IMR-90 (cell line): ENCODE measurements around the gene DLL4. TPM values are rescaled to one million over a fixed set of nuclear protein-coding genes. Genes with fewer than 3 reads are reported as not detected.

Experiments used
- ATAC-seq: fragments of 200-7000 bp; cut with Tn5 transposase; 2 replicates; pipeline ENCODE4 v1.9.1; 2020; ENCODE audit warnings: low read depth, mild to moderate bottlenecking, moderate library complexity
- BruUV-seq: library from RNA; stranded (reverse); fragments of 400-500 nt; replicated peaks from 2 replicates; lab custom pipeline; 2021; lab: Mats Ljungman, UMichigan
- CTCF ChIA-PET: fragments of 300-600 bp; formaldehyde crosslinking; extraction: SDS; loops from one replicate; lab custom pipeline; 2021; ENCODE audit warnings: antibody characterized with exemption; lab: Yijun Ruan, JAX
- POLR2A ChIA-PET: fragments of 300-600 bp; sonication (Branson Sonifier 250); formaldehyde crosslinking; loops from one replicate; lab custom pipeline; 2022; ENCODE audit warnings: antibody characterized with exemption; ENCODE audit not compliant: unreplicated experiment; lab: Charles Lee
- DNase-seq: peaks from one replicate; pipeline ENCODE4 v3.0.0; 2013
- H2AFZ ChIP-seq: replicated peaks from 2 replicates; pipeline ENCODE3; 2013; ENCODE audit warnings: low read length, mild to moderate bottlenecking; ENCODE audit not compliant: poor library complexity
- H2AK5ac ChIP-seq: 2 replicates; pipeline ENCODE4 v1.6.1; 2013; ENCODE audit warnings: low read depth, low read length, inconsistent platforms
- H2AK9ac ChIP-seq: replicated peaks from 2 replicates; pipeline ENCODE3; 2013; ENCODE audit warnings: mild to moderate bottlenecking, low read depth, low read length, moderate library complexity; ENCODE audit not compliant: poor library complexity
- H2BK120ac ChIP-seq: 2 replicates; pipeline ENCODE4 v1.6.1; 2013; ENCODE audit warnings: low read depth, low read length, inconsistent platforms
- H2BK15ac ChIP-seq: 3 replicates; pipeline ENCODE4 v1.6.1; 2013; ENCODE audit warnings: low read depth, low read length, inconsistent platforms
- H2BK20ac ChIP-seq: 2 replicates; pipeline ENCODE4 v1.6.1; 2013; ENCODE audit warnings: low read depth, mild to moderate bottlenecking, inconsistent platforms, low read length, moderate library complexity
- H2BK5ac ChIP-seq: 2 replicates; pipeline ENCODE4 v1.6.1; 2013; ENCODE audit warnings: mild to moderate bottlenecking, low read depth, low read length, inconsistent platforms; ENCODE audit not compliant: poor library complexity, severe bottlenecking
- H3K14ac ChIP-seq: replicated peaks from 2 replicates; pipeline ENCODE4 v1.6.1; 2013; ENCODE audit warnings: low read depth, low read length, inconsistent platforms
- H3K18ac ChIP-seq: 2 replicates; pipeline ENCODE4 v1.6.1; 2013; ENCODE audit warnings: low read depth, low read length, control low read depth
- H3K23ac ChIP-seq: 2 replicates; pipeline ENCODE4 v1.6.1; 2013; ENCODE audit warnings: low read depth, low read length, inconsistent platforms
- H3K27ac ChIP-seq: 2 replicates; pipeline ENCODE4 v1.5.1; 2013; ENCODE audit warnings: mild to moderate bottlenecking, control low read depth, low read length; ENCODE audit not compliant: insufficient read depth
- H3K27me3 ChIP-seq: 2 replicates; pipeline ENCODE4 v1.6.1; 2013; ENCODE audit warnings: low read length; ENCODE audit not compliant: control insufficient read depth, insufficient read depth
- H3K36me3 ChIP-seq: 2 replicates; pipeline ENCODE4 v1.6.1; 2013; ENCODE audit warnings: low read length, mixed read lengths; ENCODE audit not compliant: control insufficient read depth, insufficient read depth
- H3K4ac ChIP-seq: 2 replicates; pipeline ENCODE4 v1.6.1; 2013; ENCODE audit warnings: low read depth, low read length, inconsistent platforms
- H3K4me1 ChIP-seq: 2 replicates; pipeline ENCODE4 v1.6.1; 2013; ENCODE audit warnings: low read length, mixed read lengths; ENCODE audit not compliant: control insufficient read depth, insufficient read depth
- H3K4me2 ChIP-seq: 2 replicates; pipeline ENCODE4 v1.6.1; 2013; ENCODE audit warnings: low read depth, mild to moderate bottlenecking, control low read depth, low read length, moderate library complexity
- H3K4me3 ChIP-seq: 2 replicates; pipeline ENCODE4 v1.5.1; 2013; ENCODE audit warnings: low read depth, mild to moderate bottlenecking, control low read depth, low read length, moderate library complexity; ENCODE audit not compliant: insufficient read depth
- H3K56ac ChIP-seq: 2 replicates; pipeline ENCODE4 v1.6.1; 2013; ENCODE audit warnings: low read length, inconsistent platforms; ENCODE audit not compliant: insufficient read depth; ENCODE audit errors: extremely low read depth
- H3K79me1 ChIP-seq, 2 experiments: 2 replicates each; pipeline ENCODE4 v1.6.1; 2013; ENCODE audit warnings: low read length in 2 of 2, inconsistent platforms in 1 of 2, low read depth in 1 of 2
- H3K9ac ChIP-seq: 2 replicates; pipeline ENCODE4 v1.6.1; 2013; ENCODE audit warnings: low read depth, low read length, control low read depth
- H3K9me1 ChIP-seq: 2 replicates; pipeline ENCODE4 v1.6.1; 2013; ENCODE audit warnings: low read length, inconsistent platforms; ENCODE audit not compliant: insufficient read depth
- H3K9me3 ChIP-seq: 2 replicates; pipeline ENCODE4 v1.6.1; 2013; ENCODE audit warnings: low read length; ENCODE audit not compliant: control insufficient read depth, insufficient read depth
- H4K20me1 ChIP-seq: 2 replicates; pipeline ENCODE4 v1.6.1; 2013; ENCODE audit warnings: low read length, inconsistent platforms; ENCODE audit not compliant: insufficient read depth
- H4K5ac ChIP-seq: 2 replicates; pipeline ENCODE4 v1.6.1; 2013; ENCODE audit warnings: mild to moderate bottlenecking, low read depth, low read length, control low read depth
- H4K8ac ChIP-seq, 2 experiments: 2 replicates each; pipeline ENCODE4 v1.6.1; 2013; ENCODE audit warnings: low read depth in 2 of 2, low read length in 2 of 2, control low read depth in 1 of 2, inconsistent platforms in 1 of 2
- H4K91ac ChIP-seq: 2 replicates; pipeline ENCODE4 v1.6.1; 2013; ENCODE audit warnings: low read depth, low read length, inconsistent platforms; ENCODE audit not compliant: insufficient read depth
- BHLHE40 ChIP-seq: fragments of 150-350 bp; IDR thresholded peaks from 2 replicates; pipeline ENCODE4 v1.6.1; 2016; ENCODE audit warnings: mild to moderate bottlenecking, low read depth, low read length
- CEBPB ChIP-seq: IDR thresholded peaks from 2 replicates; pipeline ENCODE4 v1.6.1; 2012; ENCODE audit warnings: low read depth, low read length, improper control_type of control experiment
- CHD1 ChIP-seq: IDR thresholded peaks from 2 replicates; pipeline ENCODE4 v1.6.1; 2012; ENCODE audit warnings: low read depth, low read length, improper control_type of control experiment
- FOS ChIP-seq: fragments of 150-350 bp; IDR thresholded peaks from 2 replicates; pipeline ENCODE4 v1.6.1; 2016; ENCODE audit warnings: low read depth, low read length
- MAFK ChIP-seq: IDR thresholded peaks from 2 replicates; pipeline ENCODE4 v1.6.1; 2012; ENCODE audit warnings: low read depth, low read length, improper control_type of control experiment
- MAZ ChIP-seq: IDR thresholded peaks from 2 replicates; pipeline ENCODE4 v1.6.1; 2012; ENCODE audit warnings: low read depth, mild to moderate bottlenecking, low read length, improper control_type of control experiment, moderate library complexity, borderline replicate concordance
- NFE2L2 ChIP-seq: fragments of 150-350 bp; IDR thresholded peaks from 2 replicates; pipeline ENCODE4 v1.6.1; 2016; ENCODE audit warnings: low read depth, mild to moderate bottlenecking, low read length
- POLR2A ChIP-seq: IDR thresholded peaks from 2 replicates; pipeline ENCODE4 v1.6.1; 2012; ENCODE audit warnings: mild to moderate bottlenecking, low read depth, low read length
- RAD21 ChIP-seq: IDR thresholded peaks from 2 replicates; pipeline ENCODE4 v1.6.1; 2012; ENCODE audit warnings: low read length, improper control_type of control experiment
- RCOR1 ChIP-seq: IDR thresholded peaks from 2 replicates; pipeline ENCODE4 v1.6.1; 2012; ENCODE audit warnings: mild to moderate bottlenecking, low read length, improper control_type of control experiment; ENCODE audit not compliant: insufficient replicate concordance
- RFX5 ChIP-seq: IDR thresholded peaks from 2 replicates; pipeline ENCODE4 v1.8.0; 2012; ENCODE audit warnings: low read depth, mild to moderate bottlenecking, low read length, moderate library complexity
- WGBS, 2 experiments: methylation state at CpG; one replicate each; pipeline versions ENCODE4 v1.1.5 to v1.1.7; 2013; ENCODE audit warnings: missing lambda C conversion rate in 2 of 2; ENCODE audit not compliant: insufficient read length in 1 of 2; ENCODE audit errors: extremely low coverage in 2 of 2; 5-methylcytosine and 5-hydroxymethylcytosine counted together
- dilution Hi-C: fragments of 300-500 bp; cut with HindIII; formaldehyde crosslinking; loops from one replicate; pipeline ENCODE4 v1.14.3; 2018; ENCODE audit warnings: low sequenced_read_pairs; ENCODE audit not compliant: unreplicated experiment
- in situ Hi-C: fragments of 300-500 bp; cut with MboI; formaldehyde crosslinking; loops from 3 replicates; pipeline ENCODE4 v1.14.3; 2019; ENCODE audit warnings: low sequenced_read_pairs, inconsistent platforms, mixed read lengths
- intact Hi-C: fragments of 100-400 bp; cut with micrococcal nuclease; formaldehyde crosslinking; loops from 2 replicates; pipeline ENCODE4 v1.10.0; 2022
- polyA plus RNA-seq, 3 experiments: library from polyadenylated mRNA; depleted of rRNA; stranded (reverse); fragments of >200 nt; gene quantifications; 2 replicates each; pipeline ENCODE4 v1.2.3, GENCODE V29; 2012; ENCODE audit warnings: low replicate concordance in 1 of 3
- total RNA-seq: library from RNA; depleted of rRNA; stranded (reverse); fragments of >200 nt; gene quantifications from 2 replicates; pipeline ENCODE4 v1.2.3, GENCODE V29; 2012
- TF ChIP-seq, protein P1 (sequence below): fragments of 150-350 bp; IDR thresholded peaks from 2 replicates; pipeline ENCODE4 v1.6.1; 2016; ENCODE audit warnings: low read depth, mild to moderate bottlenecking, low read length, moderate library complexity, borderline replicate concordance
- TF ChIP-seq, protein P2 (sequence below): conservative IDR thresholded peaks from 2 replicates; pipeline ENCODE4 v1.5.1; 2012; ENCODE audit warnings: mild to moderate bottlenecking, low read depth, low read length, improper control_type of control experiment
- TF ChIP-seq, protein P3 (sequence below): fragments of 150-350 bp; IDR thresholded peaks from 2 replicates; pipeline ENCODE4 v1.6.1; 2017; ENCODE audit warnings: mild to moderate bottlenecking, antibody characterized with exemption, low read length, low read depth

DLL4 gene
- total and polyA plus RNA-seq, 2 of the 4 experiments (the other 2 are of a cell fraction): 1.8 to 3.4 TPM

GRCh38 chr15:40942878-40943277 is 13.7 kb downstream of the DLL4 start:
- Histone ChIP-seq H4K5ac (peak overlapping the region; percentile 80; the same call in 1 of the 2 replicates), H3K36me3 (peaks cover 4% of the 10 kb centered on the region), H2BK120ac (peak overlapping the region; percentile 64), H3K18ac (no peak overlapping the region), H3K4me2 (peak overlapping the region; percentile 63; the same call in 1 of the 2 replicates), H2BK15ac (peak overlapping the region; percentile 97; the same call in 1 of the 3 replicates), H3K9me1 (peaks cover 14% of the 10 kb centered on the region), H3K4me1 (peaks cover 13% of the 10 kb centered on the region), H3K23ac (peak overlapping the region; percentile 82; the same call in 1 of the 2 replicates), H3K9me3 (no peaks in the 10 kb centered on the region), H2AFZ (no peak overlapping the region), H3K4me3 (no peak overlapping the region), H2BK20ac (peak overlapping the region; percentile 33; the same call in 1 of the 2 replicates), H3K9ac (peak overlapping the region; percentile 54; the same call in 1 of the 2 replicates), H3K4ac (peak overlapping the region; percentile 87), H4K91ac (peak overlapping the region; percentile 80), H2AK9ac (peak overlapping the region; percentile 98), H3K27ac (no peak overlapping the region; the same call in 1 of the 2 replicates), H3K14ac (peak overlapping the region; percentile 94), H4K20me1 (no peaks in the 10 kb centered on the region; the same call in 1 of the 2 replicates), H3K56ac (no peak overlapping the region; the same call in 1 of the 2 replicates), H3K79me1 (peaks cover 14 to 23% of the 10 kb centered on the region in 2 experiments; a peak in 3 of 4 replicates), H4K8ac (peak overlapping the region; percentile 90 to 92; a peak in 3 of 4 replicates), H2BK5ac (peak overlapping the region; percentile 83), H2AK5ac (peak overlapping the region; percentile 92), H3K27me3 (no peaks in the 10 kb centered on the region)
- in situ Hi-C loops: loop anchor here (5.0 kb wide), 1 partner anchor 79 kb away; no protein-coding TSS in a partner anchor
- WGBS, 2 experiments: 100% methylated on average over 6 of the region's 12 CpGs; no CpG with 5 or more reads in 1 of the 2 experiments
- dilution Hi-C loops: no loop called here
- ATAC-seq (no peak), DNase-seq (no peak)
- no TSS peak for BruUV-seq
- intact Hi-C loops: loop anchor here (1.0 to 5.0 kb wide), 2 partner anchors 39 to 79 kb away; no protein-coding TSS in a partner anchor
- CTCF ChIA-PET: interaction anchor here (0.9 to 3.6 kb wide), 7 partner anchors 10 to 81 kb away, joined by 3 to 39 read pairs (median 12); partner anchors contain the start of genes CHAC1 and DLL4
- no peak for TF ChIP-seq BHLHE40
- no peak for TF ChIP-seq MAZ
- TF ChIP-seq NFE2L2: no peak
- TF ChIP-seq, protein P1, sequence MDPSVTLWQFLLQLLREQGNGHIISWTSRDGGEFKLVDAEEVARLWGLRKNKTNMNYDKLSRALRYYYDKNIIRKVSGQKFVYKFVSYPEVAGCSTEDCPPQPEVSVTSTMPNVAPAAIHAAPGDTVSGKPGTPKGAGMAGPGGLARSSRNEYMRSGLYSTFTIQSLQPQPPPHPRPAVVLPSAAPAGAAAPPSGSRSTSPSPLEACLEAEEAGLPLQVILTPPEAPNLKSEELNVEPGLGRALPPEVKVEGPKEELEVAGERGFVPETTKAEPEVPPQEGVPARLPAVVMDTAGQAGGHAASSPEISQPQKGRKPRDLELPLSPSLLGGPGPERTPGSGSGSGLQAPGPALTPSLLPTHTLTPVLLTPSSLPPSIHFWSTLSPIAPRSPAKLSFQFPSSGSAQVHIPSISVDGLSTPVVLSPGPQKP: no peak
- no peak for TF ChIP-seq CEBPB
- no peak for TF ChIP-seq RFX5
- TF ChIP-seq CHD1: no peak
- TF ChIP-seq POLR2A: no peak
- no peak for TF ChIP-seq FOS
- TF ChIP-seq RAD21: no peak
- TF ChIP-seq RCOR1: no peak
- no peak for TF ChIP-seq MAFK
- TF ChIP-seq, protein P2, sequence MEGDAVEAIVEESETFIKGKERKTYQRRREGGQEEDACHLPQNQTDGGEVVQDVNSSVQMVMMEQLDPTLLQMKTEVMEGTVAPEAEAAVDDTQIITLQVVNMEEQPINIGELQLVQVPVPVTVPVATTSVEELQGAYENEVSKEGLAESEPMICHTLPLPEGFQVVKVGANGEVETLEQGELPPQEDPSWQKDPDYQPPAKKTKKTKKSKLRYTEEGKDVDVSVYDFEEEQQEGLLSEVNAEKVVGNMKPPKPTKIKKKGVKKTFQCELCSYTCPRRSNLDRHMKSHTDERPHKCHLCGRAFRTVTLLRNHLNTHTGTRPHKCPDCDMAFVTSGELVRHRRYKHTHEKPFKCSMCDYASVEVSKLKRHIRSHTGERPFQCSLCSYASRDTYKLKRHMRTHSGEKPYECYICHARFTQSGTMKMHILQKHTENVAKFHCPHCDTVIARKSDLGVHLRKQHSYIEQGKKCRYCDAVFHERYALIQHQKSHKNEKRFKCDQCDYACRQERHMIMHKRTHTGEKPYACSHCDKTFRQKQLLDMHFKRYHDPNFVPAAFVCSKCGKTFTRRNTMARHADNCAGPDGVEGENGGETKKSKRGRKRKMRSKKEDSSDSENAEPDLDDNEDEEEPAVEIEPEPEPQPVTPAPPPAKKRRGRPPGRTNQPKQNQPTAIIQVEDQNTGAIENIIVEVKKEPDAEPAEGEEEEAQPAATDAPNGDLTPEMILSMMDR: no peak
- TF ChIP-seq, protein P3, sequence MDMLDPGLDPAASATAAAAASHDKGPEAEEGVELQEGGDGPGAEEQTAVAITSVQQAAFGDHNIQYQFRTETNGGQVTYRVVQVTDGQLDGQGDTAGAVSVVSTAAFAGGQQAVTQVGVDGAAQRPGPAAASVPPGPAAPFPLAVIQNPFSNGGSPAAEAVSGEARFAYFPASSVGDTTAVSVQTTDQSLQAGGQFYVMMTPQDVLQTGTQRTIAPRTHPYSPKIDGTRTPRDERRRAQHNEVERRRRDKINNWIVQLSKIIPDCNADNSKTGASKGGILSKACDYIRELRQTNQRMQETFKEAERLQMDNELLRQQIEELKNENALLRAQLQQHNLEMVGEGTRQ: no peak
- POLR2A ChIA-PET: interaction anchor here (0.6 to 1.1 kb wide), 2 partner anchors 10 to 67 kb away, joined by 3 to 6 read pairs; partner anchors contain the start of gene CHAC1
